ENCODE measurements around the gene TET3. TPM values are rescaled to one million over a fixed set of nuclear protein-coding genes. Genes with fewer than 3 reads are reported as not detected.

TET3 gene
- total and polyA plus RNA-seq, 2 donors (not counting 3 experiments of a cell fraction or from before 2014, with no cell fraction given): 3.4 to 15.6 TPM

GRCh38 chr2:74011246-74011645 lies 26.5 kb downstream of the TET3 start:
- Histone ChIP-seq H2AFZ (ENCODE audit: low read depth, low read length) (no peak overlapping the region), H3K4me3 (replicated peaks in 1 of 3; ENCODE audit: insufficient read depth in 1 of 3, low read depth in 1 of 3, low read length in 3 of 3) (no peak overlapping the region), H3K9me1 (replicated peaks; ENCODE audit: control insufficient read depth, extremely low read depth, insufficient read depth, low read length) (no peaks in the 10 kb centered on the region), H3K9me3 (replicated peaks; ENCODE audit: control insufficient read depth, insufficient read depth, low read length) (no peaks in the 10 kb centered on the region), H3K79me2 (ENCODE audit: control insufficient read depth, insufficient read depth, low read length) (peaks cover 3% of the 10 kb centered on the region), H3K4me2 (ENCODE audit: insufficient read depth, low read length) (no peak overlapping the region), H4K20me1 (replicated peaks; ENCODE audit: control insufficient read depth, extremely low read depth, insufficient read depth, low read length) (no peaks in the 10 kb centered on the region), H3K36me3 (ENCODE audit: control insufficient read depth in 2 of 2, extremely low read depth in 1 of 2, insufficient read depth in 2 of 2, low read length in 2 of 2) (peaks cover 0 to under 1% of the 10 kb centered on the region in 2 experiments), H3K4me1 (ENCODE audit: control insufficient read depth, extremely low read depth, insufficient read depth, low read length) (no peaks in the 10 kb centered on the region), H3K27ac (ENCODE audit: insufficient read depth, low read depth, low read length) (no peak overlapping the region), H3K9ac (replicated peaks; ENCODE audit: extremely low read depth, insufficient read depth, low read length) (no peak overlapping the region), H3K27me3 (ENCODE audit: control insufficient read depth in 2 of 2, insufficient read depth in 2 of 2, low read length in 2 of 2) (no peaks in the 10 kb centered on the region)
- dilution Hi-C loops (cut with MboI; ENCODE audit: extremely low pct_ligation_motif_present, low sequenced_read_pairs) (no loop called here), intact Hi-C loops (cut with micrococcal nuclease) (no loop called here)
- DNase-seq (ENCODE audit: low read depth, low spot score): no peak
- no peak for FAIRE-seq
- POLR2A ChIA-PET: no interaction called here
- TF ChIP-seq MAX (IDR thresholded peaks at IDR 0.05; ENCODE audit: insufficient read depth, insufficient read length): no peak
- no peak for TF ChIP-seq CTCF (IDR thresholded peaks at IDR 0.05; ENCODE audit: extremely low read depth in 1 of 2, insufficient read depth in 1 of 2, low read depth in 1 of 2, low read length in 2 of 2)
- no peak for TF ChIP-seq POLR2AphosphoS5 (IDR thresholded peaks at IDR 0.05; ENCODE audit: insufficient read depth, low read depth, low read length)
- no peak for TF ChIP-seq JUN (IDR thresholded peaks at IDR 0.05; ENCODE audit: borderline replicate concordance, insufficient read depth, insufficient read length, low read depth)
- TF ChIP-seq EZH2 (IDR thresholded peaks at IDR 0.05; ENCODE audit: borderline replicate concordance, low read depth, low read length, severe bottlenecking): no peak
- TF ChIP-seq MYC (IDR thresholded peaks at IDR 0.05; ENCODE audit: low read depth, low read length): no peak
- TF ChIP-seq GATA2 (IDR thresholded peaks at IDR 0.05; ENCODE audit: insufficient read depth, insufficient read length, low read depth, low read length): no peak
- no peak for TF ChIP-seq POLR2A (IDR thresholded peaks at IDR 0.05; ENCODE audit: low read depth, low read length)
- no TSS peak for BruUV-seq (replicated peaks)
- CTCF ChIA-PET: no interaction called here

Data from endothelial cell of umbilical vein (primary cell).